ENCODE results near the gene KCTD16.

The KCTD16 gene

DNA sequence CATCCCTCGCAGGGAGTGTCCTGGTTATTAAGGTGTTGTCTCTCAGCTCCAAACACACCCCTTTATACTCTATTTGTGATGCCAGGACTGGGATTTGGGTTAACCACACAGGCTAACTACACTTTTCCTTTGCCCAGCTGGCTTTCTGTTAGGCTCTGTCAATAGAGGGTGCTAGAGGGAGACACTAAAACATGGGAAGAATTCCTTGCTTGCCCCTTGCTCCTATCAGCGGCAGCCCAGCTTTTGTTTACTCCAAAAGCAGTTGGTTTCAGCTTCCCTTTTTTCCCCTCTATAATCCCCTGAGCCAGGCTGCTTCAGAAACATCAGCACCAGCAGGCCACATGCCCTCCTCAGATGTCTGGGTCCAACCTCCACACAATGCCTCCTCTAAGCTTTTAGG is 297.1 kb downstream of the KCTD16 start:
- in situ Hi-C loops (cut with MboI; ENCODE audit: low pct_unique_long_range_greater_than_20kb, low sequenced_read_pairs, unreplicated experiment), result no loop called here

DNA sequence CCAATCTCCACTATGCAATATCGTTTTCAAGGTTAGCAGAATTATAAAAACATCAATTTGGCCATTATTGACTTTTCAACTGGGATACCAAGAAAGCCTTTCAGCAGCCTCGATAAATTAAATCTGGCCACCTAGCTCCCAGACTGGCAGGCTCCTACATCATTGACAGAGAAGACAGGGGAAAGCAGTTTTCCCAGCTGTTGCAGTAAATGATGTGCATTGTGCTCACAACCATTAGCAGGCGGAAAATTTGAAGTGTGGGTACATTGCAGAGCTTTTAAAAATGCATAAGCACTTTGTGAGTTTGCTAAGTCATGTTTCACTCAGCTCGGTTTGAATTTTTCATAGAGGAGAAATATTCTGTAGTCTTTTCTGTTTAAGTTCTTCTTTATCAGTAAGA is 297.9 kb downstream of the KCTD16 start:
- in situ Hi-C loops (cut with MboI; ENCODE audit: low pct_unique_long_range_greater_than_20kb, low sequenced_read_pairs, unreplicated experiment), result no loop called here
- DNase-seq (ENCODE audit: low spot score), result no peak
- TF ChIP-seq, protein P1, sequence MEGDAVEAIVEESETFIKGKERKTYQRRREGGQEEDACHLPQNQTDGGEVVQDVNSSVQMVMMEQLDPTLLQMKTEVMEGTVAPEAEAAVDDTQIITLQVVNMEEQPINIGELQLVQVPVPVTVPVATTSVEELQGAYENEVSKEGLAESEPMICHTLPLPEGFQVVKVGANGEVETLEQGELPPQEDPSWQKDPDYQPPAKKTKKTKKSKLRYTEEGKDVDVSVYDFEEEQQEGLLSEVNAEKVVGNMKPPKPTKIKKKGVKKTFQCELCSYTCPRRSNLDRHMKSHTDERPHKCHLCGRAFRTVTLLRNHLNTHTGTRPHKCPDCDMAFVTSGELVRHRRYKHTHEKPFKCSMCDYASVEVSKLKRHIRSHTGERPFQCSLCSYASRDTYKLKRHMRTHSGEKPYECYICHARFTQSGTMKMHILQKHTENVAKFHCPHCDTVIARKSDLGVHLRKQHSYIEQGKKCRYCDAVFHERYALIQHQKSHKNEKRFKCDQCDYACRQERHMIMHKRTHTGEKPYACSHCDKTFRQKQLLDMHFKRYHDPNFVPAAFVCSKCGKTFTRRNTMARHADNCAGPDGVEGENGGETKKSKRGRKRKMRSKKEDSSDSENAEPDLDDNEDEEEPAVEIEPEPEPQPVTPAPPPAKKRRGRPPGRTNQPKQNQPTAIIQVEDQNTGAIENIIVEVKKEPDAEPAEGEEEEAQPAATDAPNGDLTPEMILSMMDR (IDR thresholded peaks at IDR 0.05; ENCODE audit: extremely low read depth, insufficient read depth, missing control alignments), result no peak

More for the DNA sequence above, 297.1 kb downstream of the KCTD16 start:
- TF ChIP-seq, protein P1 (IDR thresholded peaks at IDR 0.05; ENCODE audit: extremely low read depth, insufficient read depth, missing control alignments), result peak; percentile 38
- DNase-seq (ENCODE audit: low spot score), result no peak

DNA sequence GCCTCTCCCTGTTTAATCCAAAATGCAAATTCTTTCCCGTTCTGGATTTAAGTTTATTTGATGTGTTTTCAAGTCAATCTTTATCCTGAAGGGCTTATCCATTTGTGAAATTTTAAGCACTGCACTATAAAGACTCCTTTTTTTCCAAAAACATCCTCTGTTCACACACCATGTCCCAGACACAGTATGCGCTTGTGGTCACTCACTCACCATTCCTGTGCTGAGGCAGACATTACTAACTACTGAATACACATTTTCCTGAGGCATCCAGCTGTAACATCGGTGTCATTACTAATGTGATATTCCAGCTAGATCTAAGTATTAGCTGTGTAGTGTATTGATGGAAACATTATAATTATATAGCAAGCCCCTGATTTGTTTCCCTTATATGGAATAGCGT is 298.4 kb downstream of the KCTD16 start:
- in situ Hi-C loops (cut with MboI; ENCODE audit: low pct_unique_long_range_greater_than_20kb, low sequenced_read_pairs, unreplicated experiment), result no loop called here
- no peak for DNase-seq (ENCODE audit: low spot score)
- TF ChIP-seq, protein P1 (IDR thresholded peaks at IDR 0.05; ENCODE audit: extremely low read depth, insufficient read depth, missing control alignments), result no peak

DNA sequence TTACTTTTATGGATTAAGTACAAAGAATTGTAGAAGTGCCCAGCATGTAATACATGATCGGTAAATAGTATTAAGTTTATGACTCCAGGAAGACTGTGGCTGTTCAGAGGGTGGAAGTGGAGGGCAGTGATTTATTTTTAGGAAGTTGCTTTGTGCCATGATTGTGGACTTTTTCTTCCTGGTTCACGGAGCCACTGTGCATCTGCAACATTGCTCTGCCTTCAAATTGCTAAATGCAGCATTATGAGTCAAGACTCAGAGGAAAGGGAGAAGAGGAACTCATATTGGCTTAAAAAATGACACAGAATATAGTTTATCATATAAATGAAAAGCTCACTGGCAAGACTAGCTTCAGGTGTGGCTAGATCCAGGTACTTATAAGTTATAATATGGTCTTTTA is 301.5 kb downstream of the KCTD16 start:
- in situ Hi-C loops (cut with MboI; ENCODE audit: low pct_unique_long_range_greater_than_20kb, low sequenced_read_pairs, unreplicated experiment), result no loop called here
- TF ChIP-seq, protein P1 (IDR thresholded peaks at IDR 0.05; ENCODE audit: extremely low read depth, insufficient read depth, missing control alignments), result no peak
- no peak for DNase-seq (ENCODE audit: low spot score)

DNA sequence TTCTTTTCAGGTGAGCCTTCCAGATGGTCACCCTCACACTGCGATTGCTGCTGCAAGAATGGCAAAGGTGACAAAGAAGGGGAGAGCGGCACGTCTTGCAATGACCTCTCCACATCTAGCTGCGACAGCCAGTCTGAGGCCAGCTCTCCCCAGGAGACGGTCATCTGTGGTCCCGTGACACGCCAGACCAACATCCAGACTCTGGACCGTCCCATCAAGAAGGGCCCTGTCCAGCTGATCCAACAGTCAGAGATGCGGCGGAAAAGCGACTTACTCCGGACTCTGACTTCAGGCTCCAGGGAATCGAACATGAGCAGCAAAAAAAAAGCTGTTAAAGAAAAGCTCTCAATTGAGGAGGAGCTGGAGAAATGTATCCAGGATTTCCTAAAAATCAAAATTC is 303.0 kb downstream of the KCTD16 start:
- TF ChIP-seq, protein P1 (IDR thresholded peaks at IDR 0.05; ENCODE audit: extremely low read depth, insufficient read depth, missing control alignments), result no peak
- DNase-seq (ENCODE audit: low spot score), result no peak
- in situ Hi-C loops (cut with MboI; ENCODE audit: low pct_unique_long_range_greater_than_20kb, low sequenced_read_pairs, unreplicated experiment), result no loop called here

DNA sequence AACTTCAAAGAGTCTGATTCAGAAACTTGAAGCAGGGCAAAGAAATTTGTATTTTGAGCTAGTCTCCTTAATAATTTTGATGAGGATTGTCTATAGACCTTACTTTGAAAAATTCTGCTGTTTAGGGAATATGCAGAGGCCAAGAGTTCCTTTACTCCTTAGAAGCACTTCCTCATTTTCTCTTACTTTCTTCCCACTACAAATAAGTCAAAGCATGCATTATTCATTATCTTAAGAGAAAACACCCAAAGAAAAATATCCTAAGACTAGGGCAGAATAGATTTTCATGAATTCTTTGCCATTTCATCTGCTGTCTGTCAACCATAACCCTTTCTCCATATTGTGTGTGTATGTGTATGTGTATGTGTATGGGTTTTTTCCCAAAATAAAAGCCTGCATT is 307.9 kb downstream of the KCTD16 start:
- no peak for DNase-seq (ENCODE audit: low spot score)
- TF ChIP-seq, protein P1 (IDR thresholded peaks at IDR 0.05; ENCODE audit: extremely low read depth, insufficient read depth, missing control alignments), result no peak
- in situ Hi-C loops (cut with MboI; ENCODE audit: low pct_unique_long_range_greater_than_20kb, low sequenced_read_pairs, unreplicated experiment), result no loop called here

DNA sequence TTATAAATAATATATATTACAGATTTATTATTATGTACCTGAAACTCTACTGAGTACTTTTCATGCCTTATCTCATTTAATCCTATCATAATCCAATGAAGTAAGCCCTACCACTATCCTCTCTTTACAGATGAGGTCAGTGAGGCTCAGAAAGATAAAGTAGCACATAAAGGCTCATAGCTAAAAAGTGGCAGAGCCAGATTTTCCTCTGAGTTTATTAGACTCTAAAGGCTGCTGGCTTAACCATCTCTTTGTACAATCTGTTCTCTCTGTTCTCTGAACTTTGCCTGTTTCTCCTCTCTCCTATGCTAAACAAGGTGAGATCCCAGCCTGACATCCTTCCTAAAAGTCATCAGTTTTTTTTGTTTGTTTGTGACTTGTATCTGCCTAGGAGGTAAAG is 311.2 kb downstream of the KCTD16 start:
- TF ChIP-seq, protein P1 (IDR thresholded peaks at IDR 0.05; ENCODE audit: extremely low read depth, insufficient read depth, missing control alignments), result no peak
- no peak for DNase-seq (ENCODE audit: low spot score)
- in situ Hi-C loops (cut with MboI; ENCODE audit: low pct_unique_long_range_greater_than_20kb, low sequenced_read_pairs, unreplicated experiment), result no loop called here
